ENCODE results near the gene CENPE. TPM values are rescaled to one million over a fixed set of nuclear protein-coding genes. Genes with fewer than 3 reads are reported as not detected.

Gene CENPE
- total RNA-seq, 2 donors from 2014 or later = 60.1 to 63.6 TPM

Other genes starting within 250 kb of the CENPE start
- 1 to 10 TPM; 2.5 to 3.4 TPM for gene SLC9B1, start 178.6 kb downstream of the CENPE start, total RNA-seq
- 10 to 100 TPM; 22.5 to 24.5 TPM for gene SLC9B2, start 121.6 kb downstream of the CENPE start, total RNA-seq
- 10 to 100 TPM; 15.6 to 17.6 TPM for gene BDH2, start 98.5 kb downstream of the CENPE start, total RNA-seq